GM18861 (cell line): ENCODE results near the gene CWC25.
"Not testable (repeated sequence)": the region's sequence is repeated elsewhere in the genome, so short reads cannot be mapped to it uniquely, and the experiment has no call there.

ENCODE experiments used
- ATAC-seq: cut with Tn5 transposase; IDR thresholded peaks from one replicate; pipeline ENCODE4 v1.9.1; 2021; ENCODE audit not compliant: unreplicated experiment

Gene CWC25

DNA sequence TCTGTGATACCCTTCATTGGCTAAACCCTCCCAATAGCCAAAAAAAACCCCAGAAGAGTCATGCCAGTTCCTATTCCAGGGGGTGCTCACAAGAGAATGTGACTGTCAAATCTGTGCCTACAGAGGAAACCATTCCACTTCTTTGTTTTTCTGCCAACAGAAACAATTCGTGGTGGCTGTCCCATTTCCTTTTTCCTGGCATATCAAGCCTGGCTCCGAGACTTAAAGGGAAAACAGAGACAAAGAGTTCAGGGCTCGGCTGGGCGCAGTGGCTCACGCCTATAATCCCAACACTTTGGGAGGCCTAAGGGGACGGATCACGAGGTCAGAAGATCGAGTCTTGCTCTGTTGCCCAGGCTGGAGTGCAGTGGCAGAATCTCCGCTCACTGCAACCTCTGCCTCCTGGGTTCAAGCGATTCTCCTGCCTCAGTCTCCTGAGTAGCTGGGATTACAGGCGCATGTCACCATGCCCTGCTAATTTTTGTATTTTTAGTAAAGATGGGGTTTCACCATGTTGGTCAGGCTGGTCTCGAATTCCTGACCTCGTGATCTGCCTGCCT lies 34.9 kb downstream of the CWC25 start:
- not testable (repeated sequence) for ATAC-seq

DNA sequence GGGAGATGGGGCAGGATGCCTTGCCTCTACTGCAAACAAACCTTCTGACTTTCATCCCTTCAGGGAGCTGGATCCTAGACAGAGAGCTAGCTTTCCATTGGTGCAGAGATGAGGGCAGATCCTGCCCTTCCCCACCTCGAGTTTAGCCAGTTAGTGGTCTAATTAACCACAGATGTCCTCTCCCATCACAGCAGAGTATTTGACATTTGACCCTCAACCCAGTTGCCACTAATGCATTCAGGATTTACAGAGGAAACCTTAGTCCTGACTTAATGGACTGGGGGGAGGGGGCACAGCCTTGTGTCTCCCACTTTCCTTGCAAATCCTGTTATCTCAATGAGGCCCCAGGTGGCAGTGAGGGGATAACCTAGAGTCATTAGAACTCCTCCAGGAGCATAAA lies 35.9 kb downstream of the CWC25 start:
- no peak for ATAC-seq

DNA sequence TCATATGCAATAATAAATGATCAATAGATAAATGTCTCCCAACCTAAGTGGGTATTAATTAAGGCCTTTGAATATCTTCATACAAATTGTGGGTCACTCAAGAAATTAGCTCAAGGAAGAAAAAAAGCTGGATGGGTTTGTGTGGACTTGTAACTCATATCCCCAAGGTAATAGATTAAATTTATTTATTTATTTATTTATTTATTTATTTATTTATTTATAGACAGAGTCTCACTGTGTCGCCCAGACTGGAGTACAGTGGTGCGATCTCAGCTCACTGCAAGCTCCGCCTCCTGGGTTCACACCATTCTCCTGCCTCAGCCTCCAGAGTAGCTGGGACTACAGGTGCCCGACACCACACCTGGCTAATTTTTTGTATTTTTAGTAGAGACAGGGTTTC lies 37.1 kb downstream of the CWC25 start:
- not testable (repeated sequence) for ATAC-seq

DNA sequence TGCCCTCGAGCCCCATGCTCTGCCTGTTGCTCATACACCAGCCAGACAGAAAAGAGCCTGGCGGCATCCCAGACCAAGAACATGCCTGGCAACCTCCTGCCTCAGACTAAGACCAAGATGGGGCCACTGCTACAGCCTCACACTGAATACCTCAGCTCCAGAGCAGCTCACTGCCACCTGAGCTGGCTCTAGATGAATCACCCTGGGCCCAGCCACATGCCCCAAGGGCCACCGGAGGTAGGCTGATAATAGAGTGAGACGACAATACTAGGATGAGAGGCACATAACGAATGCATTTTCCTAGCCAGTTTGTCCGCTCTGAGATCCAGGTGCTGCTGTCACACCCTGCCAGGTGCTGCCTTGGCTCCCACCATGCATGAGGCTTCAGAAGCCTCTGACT lies 38.7 kb downstream of the CWC25 start:
- no peak for ATAC-seq

DNA sequence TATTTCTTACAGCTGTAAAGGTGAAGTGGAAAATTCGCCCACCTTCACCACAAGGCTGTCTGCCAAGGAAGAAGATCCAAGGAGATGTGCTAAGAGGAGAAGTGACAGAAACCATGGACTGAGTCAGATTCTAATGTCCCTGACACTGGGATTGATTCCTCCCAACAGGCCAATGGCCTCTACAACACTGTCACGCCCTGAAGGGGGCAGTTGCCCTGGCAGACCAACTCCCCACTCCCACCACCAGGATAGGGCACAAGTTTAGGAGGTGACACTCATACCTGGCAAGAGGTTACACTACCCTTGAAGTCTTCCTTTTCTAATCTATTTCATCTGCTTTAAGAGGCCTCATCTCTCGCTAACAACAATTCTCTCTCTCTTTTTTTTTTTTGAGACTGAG lies 41.9 kb downstream of the CWC25 start:
- ATAC-seq = no peak

DNA sequence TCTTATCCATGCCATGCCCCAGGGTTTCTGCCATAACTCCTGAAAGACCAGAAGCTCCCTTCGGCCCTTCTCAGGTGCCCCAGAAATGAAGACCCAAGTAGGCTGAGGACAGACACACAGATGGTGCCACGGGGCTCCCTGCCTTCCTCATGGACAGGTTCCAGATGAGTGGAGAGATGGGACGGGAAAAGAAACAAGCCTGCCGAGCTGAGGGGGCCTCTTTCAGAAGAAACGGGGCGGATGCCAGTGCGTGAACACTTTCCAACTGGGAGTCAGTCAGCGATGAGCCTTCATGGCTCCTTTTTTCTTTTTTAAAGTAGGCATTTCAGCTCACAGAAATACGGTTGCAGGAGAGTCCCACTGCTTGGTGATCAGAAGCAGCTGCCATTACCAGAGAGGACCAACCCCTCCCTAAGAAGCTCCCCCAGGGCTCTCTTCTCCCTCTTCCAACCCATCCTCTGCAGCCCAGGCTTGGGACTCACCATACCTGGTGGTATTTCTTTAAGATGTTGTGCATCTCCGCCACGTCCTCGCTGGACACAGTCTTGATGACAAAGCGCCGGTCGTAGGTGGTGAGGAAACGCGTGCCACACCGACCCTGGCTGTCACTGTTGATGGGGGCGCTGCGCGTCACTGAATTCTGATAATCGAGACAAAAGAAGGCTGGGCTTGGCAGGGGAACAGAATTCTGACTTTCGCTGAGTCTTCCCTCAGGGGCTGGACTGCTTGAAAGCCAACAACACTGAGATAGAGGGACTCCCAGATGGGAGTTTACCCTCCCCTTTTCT lies 45.0 kb downstream of the CWC25 start:
- no peak for ATAC-seq

DNA sequence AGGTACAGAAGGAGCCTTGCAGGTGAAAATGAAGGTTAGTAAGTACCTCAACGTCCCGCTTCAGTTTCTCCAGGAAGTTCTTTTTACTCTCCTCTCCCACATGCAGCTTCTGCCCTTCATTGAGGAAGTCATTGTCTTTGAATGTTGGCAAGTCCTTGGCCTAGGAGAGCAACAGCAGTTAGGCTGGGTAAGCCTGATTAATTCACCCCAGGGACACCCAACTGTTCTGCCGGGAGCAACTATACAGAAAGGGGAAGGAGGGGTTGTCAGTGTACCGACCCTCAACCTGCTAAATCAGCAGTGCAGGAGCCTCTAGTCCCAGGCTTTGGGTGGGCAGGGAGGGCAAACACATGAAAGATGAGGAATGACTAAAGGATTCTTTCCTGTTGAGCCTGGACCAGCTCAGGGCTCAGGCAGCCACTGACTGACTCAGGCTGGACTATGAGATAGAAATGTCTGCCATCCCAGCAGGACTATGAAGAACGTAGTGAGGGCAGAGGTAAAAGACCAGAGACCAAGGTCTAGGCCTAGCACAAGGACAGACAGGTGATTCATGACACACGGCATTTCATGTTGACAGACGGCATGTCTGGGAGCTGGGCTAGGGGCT lies 47.4 kb downstream of the CWC25 start:
- ATAC-seq = no peak

DNA sequence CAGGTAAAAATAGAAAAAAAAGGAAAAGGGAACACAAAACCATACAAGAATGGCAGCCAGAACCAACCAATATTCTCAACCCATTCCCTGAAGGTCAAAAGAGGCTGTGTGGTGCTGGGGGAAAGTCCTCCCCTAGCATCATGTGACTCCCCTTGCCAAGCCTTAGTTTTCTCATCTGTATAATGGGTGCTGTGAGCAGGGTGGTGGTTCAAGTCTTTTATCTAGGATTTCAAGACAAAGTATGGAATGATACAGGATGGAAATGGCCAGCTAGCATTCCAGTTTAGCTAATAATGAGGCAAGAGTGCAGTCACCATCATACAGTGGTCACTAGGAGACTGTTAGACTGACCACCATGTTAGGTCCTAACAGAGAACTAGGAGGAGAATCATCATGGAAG lies 51.9 kb downstream of the CWC25 start:
- ATAC-seq = no peak

DNA sequence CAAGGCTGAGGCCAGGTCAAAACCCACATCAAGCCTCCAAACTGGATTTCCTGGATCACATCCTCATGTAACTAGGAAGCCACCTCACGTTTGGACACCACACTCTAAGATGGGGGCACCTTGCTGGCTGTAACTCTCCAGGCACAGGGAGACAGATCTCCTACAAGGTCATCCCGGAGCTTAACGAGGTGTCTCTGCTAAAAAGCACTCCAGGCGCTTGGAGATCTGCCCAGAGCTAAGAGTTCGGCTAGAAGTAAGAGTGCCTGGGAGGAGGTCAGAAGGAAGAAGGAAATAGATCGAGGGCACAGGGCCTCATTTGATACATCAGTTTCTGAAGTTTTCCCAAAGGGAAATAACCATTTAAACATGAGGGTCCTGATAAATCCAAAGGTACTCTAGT lies 56.7 kb downstream of the CWC25 start:
- no peak for ATAC-seq

DNA sequence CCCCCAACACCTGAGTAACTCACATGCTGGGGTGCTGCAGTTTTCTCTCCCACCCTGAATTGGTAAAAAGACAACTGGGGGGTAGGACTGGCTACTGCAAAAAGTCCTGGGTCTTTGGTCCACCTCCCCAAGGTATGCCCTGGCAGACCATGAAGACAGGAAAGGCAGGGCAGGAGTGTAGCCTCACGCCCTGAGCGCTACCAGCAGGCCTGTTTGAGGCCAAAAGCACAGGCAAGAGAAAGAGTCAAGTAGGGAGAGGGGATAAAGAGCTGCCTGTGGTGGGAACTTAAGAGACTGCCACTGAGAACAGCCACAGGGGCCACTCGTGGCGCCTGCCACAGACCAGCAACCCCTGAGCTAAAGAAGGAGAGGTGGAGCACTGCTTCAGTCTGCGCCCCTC lies 58.8 kb downstream of the CWC25 start:
- ATAC-seq = no peak

DNA sequence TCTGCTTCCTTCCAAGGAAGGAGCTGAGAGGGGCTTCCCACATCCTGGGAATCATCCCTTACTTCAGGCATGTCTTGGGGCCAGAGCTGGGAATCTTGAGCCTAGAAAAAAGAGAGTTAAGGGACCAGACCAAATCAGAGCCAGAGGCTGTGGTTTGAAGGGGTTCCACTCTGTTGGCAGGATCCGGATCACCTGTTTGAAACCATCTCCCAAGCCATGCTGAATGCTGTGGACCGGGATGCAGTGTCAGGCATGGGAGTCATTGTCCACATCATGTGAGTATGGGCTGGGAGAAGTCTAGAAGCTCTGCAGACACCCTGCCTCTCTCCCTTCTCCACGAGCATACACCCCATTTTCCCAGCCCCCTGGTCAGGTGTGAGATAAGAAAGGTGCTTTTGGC lies 62.9 kb downstream of the CWC25 start:
- ATAC-seq = no peak

DNA sequence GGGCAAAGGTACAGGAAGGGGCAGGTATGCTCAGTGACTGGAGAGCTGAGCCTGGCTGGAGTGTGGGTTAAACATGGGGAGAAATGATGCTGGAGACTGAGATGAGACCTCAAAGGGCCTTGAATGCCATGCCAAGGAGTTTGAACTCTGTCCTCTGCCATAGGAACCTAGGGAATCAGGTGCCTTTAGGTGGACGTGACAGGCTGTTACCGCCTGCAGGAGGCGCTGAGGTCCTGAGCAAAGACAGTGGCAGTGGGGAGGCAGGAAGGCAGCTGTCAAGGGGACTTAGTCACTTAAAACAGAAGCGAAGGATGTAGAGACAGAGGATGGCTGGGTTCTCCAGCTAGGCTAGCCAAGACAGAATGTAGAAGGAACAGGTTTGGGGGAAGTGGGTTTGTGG lies 63.5 kb downstream of the CWC25 start:
- ATAC-seq = no peak

DNA sequence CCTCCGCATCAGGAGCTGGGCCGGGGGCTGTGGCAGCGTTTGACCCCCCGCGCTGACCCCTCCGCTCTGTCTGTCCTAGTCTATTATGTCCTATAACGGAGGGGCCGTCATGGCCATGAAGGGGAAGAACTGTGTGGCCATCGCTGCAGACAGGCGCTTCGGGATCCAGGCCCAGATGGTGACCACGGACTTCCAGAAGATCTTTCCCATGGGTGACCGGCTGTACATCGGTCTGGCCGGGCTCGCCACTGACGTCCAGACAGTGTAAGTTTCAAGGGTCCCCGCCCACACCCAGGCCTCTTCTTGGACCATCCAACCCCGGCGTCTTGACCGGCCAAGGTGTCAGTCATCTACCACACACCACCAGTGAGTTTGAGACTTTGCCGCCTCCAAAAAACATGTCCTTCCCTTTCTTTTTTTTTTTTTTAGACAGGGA lies 72.0 kb downstream of the CWC25 start:
- ATAC-seq = no peak

DNA sequence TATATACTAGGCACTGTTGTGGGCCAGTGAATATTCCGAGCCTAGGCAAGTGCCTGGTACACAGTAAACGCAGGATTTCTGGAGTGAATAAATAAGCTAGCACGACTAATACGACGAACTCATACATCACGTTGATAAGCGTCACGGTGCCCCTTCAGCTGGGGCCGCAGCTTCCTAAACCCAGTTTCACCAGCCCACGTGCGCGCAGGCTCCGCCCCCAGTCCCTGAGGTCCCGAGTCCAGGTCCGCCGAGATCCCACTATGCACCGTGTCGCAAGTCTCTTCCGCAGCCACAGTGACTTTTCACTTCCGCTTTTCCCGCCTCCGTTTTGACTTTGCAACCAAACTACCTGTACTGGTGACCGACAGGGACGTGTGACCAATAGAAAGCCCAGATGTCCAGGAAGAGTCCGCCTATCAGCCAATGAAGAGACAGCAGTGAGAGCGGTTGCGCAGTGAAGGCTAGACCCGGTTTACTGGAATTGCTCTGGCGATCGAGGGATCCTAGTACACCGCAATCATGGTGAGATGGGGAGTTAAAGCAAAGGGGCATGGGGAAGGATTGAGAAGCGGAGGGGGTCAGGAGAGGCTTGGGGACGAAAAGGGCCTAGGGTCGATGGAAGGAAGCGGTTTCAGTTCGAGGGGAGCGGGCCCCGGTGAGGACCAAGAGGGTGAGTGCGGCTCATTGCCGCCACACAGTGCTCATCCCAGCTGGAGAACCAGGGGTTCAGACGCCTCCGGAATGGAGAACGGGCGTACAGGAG lies 72.6 kb downstream of the CWC25 start, which contains the start of gene PSMB3:
Gene PSMB3, plus strand, starts transcription at position 434 of the 763 bp plus-strand sequence. Its CDS starts 86 bp downstream, at position 520.
- peak; percentile 78 for ATAC-seq

DNA sequence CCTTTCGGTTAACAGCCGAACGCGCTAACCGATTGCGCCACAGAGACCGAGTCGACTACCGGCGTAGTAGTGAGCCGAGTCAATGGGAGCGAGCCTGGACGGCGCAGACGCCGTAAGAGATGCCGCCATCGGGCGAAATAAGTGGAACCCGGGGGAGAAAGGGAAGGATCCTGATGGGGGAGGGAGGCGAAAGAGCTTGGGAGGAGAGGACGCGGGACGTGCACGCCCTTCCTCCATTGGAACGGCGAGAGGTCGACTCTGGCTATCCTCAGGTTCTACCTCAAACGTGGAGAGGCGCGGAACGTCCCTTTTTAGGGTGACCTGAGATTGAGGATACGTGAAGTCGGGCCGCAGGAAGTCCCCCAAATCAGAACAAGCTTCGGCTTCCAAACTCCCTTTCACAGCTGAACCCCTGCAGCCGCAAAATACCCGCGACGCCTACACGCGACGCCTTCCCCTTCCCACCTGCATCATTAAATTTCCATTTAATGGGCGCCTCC lies 73.3 kb downstream of the CWC25 start:
- ATAC-seq = peak; percentile 24

DNA sequence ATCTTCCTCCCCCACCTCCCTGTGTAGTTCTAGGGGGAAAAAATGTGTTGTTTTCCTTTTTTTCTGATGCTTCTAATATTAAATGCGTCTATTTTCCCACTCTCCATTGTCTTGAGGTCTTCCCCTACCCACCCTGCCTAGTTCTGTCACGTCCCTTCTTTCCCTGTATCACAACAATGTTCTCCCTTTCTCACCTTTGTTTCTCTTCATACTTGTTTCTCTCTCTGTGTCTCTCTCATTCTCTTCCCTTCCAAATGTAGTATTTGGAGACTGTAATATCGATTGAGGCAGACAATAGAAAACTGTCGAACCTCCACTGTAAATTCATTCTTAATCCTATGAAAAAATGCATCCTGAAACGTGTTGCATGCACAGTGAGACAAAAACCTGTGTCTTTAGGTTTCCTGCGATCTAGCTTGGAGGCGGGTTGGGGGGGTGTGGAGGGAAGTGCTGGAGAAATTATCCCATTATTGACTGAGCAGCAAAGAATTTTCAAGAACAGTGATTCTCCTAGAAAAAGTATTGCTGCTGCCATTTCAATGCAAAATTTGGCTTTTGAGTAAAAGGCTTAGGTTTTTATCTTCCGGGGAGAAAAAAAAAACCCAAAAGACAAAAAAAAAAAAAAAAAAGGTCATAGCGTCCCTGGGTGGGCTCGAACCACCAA lies 73.8 kb downstream of the CWC25 start:
- no peak for ATAC-seq
